SK-N-DZ (cell line): ENCODE data around the gene PLEKHN1.
"Not testable (repeated sequence)": the region's sequence is repeated elsewhere in the genome, so short reads cannot be mapped to it uniquely, and the experiment has no call there.

Experiments used
- DNase-seq: peaks from one replicate; pipeline ENCODE4 v3.0.0-alpha.2; 2015; ENCODE audit warnings: low spot score

PLEKHN1 gene

GRCh38 chr1:974293-974640 lies 8.0 kb downstream of the PLEKHN1 start:
- no peak for DNase-seq

GRCh38 chr1:974687-975328 lies 8.5 kb downstream of the PLEKHN1 start:
- no peak for DNase-seq

DNA sequence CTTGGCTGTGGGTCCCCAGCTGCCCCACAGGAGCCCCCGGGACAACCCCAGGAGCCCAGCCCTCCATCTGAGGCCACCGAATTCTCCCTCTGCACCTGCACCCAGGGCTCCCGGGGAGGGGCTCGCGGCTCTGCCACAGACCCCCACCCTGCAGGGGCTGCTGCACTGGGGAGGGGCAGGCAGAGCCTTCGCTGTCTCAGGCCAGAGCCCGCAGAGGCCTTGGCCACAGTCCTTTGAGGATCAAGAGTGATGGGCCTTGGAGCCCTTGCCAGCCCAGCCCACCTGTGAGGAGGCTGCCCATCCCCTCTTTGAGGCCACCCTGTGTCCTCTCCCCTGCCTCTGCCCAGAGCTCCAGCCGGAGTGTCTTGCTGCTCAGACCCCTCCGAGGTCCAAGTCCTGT lies 9.1 kb downstream of the PLEKHN1 start:
- DNase-seq, result no peak

DNA sequence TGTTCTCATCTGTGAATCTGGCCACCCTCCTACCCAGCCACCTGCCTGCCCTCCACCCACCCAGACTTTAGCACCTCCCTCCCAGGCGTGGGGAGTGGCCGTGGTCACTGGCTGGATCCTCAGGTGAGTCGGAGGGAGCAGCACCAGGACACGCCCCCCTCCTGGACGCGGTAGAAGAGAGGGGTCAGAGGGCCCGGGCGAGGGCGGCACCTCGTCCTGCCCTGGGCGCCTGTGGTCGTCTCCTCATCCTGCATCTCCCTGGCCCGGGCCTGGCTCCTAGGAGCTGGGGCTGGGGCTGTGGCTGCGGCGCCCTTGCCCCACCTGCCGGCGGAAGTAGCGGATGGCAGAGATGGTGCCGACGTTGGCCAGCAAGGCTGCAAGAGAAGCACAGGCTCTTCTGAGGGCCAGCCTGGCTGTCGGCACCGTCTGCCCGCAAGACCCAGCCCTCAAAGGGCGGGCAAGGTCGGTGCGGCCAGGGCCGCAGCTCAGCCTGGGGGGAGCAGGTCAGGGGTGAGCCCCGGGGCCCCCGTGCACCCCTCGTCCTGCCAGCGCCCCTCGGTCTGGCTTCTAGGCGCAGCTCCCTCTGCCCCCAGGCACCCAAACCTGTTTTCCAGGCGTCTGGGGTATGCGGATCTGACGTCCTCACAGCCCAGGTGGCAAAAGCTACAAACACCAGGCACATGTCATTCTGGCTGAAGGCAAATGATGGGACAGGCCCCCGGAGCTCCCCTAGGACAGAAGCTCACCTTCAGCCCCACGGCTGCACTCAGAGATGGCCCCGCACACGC lies 9.8 kb downstream of the PLEKHN1 start:
- peak; percentile 70 for DNase-seq

- DNase-seq, result not testable (repeated sequence)
Measured at GRCh38 chr1:976791-977190, 10.5 kb downstream of the PLEKHN1 start.

- DNase-seq, result no peak
Measured at GRCh38 chr1:978069-978834, 12.0 kb downstream of the PLEKHN1 start.

- no peak for DNase-seq
Measured at GRCh38 chr1:978835-979743, 12.8 kb downstream of the PLEKHN1 start.

- DNase-seq, result no peak
Measured at GRCh38 chr1:979744-980072, 13.4 kb downstream of the PLEKHN1 start.

- no peak for DNase-seq
Measured at GRCh38 chr1:980137-980571, 13.9 kb downstream of the PLEKHN1 start.

GRCh38 chr1:980602-981395 lies 14.5 kb downstream of the PLEKHN1 start:
- DNase-seq, result no peak

- DNase-seq, result no peak
Measured at GRCh38 chr1:981491-981954, 15.2 kb downstream of the PLEKHN1 start.

DNA sequence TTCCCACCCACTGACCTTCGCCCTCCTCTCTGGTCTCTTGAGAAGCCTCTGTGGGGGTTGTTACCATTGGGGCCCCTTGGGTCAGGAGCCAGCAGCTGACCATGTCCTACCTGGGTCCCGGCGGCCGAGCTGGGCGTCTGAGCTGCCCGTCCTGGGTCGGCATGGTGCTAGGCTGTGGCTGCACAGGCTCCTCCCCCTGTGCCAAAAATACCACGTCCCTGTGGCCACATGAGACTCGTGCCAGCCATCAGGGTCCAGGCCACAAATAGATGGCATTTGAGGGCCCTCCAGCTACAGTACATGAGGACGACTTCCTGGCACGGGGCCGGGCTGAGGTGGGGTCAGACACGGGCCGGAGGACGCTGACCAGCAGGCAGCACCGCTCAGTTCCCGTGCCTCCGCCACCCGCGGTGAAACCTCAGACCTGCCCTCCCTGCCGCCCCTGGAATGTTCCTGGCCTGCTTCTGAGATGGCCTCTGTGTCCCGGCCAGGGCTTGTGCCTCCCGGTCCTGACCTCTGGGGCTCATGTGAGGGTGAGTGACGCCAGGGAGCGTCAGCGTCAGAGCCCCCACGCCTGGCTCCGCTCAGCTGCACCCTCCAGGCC lies 15.8 kb downstream of the PLEKHN1 start, which contains the start of gene PERM1:
TSS of gene PERM1 (minus strand) at position 139 of the 604 bp plus-strand sequence. CDS start 1,064 bp downstream, outside the sequence.
- no peak for DNase-seq

GRCh38 chr1:982765-983436 lies 16.6 kb downstream of the PLEKHN1 start:
- no peak for DNase-seq

DNA sequence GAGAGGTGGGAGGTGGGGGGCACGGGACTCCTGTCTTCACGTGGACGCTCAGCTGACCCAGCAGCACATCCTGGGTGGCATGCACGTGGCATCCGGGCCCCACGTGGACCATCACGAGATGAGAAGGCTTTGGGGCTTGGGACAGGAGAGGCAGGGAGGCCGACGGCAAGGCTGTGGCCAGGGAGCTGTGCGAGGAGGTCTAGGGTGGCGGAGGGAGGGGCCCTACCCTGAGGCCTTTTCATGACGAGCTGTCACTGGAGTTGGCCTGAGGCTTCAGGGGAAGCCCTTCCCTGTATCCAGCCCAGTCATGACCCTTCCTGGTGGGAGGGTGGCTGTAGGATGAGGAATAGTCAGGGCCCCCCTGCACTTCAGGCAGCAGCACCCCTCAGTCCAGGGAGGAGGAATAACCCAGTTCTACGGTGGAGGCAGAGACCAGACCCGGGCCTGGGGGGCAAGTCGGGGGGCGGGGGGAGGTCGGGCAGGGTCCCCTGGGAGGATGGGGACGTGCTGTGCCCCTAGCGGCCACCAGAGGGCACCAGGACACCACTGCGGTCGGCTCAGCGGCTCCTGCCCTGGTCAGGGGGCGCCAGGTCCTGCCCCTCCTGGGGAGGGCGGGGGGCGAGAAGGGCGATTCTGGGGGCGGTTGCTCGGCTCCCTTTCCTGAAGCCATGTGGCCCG lies 17.7 kb downstream of the PLEKHN1 start:
- DNase-seq, result no peak

- DNase-seq, result no peak
Measured at GRCh38 chr1:984476-984814, 18.2 kb downstream of the PLEKHN1 start.

DNA sequence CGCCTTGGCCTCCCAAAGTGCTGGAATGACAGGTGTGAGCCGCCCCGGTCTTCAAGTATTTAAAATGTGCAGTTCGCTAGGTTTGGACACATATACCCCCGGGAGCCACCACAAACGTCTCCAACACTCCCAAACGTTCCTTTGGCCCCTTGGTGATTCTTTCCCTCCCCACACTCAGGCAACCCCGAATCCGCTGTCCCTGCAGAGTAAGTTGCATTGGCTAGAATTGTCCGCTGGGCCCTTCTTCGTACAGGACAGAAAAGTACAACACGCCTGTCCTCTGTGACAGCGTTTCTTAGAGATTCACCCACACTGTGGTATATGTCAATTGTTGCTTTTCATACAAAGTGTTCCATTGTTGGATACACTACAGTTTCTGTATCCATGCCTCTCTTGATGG lies 18.8 kb downstream of the PLEKHN1 start:
- no peak for DNase-seq

- not testable (repeated sequence) for DNase-seq
Measured at GRCh38 chr1:988061-988460, 21.8 kb downstream of the PLEKHN1 start.

GRCh38 chr1:991275-991674 lies 25.0 kb downstream of the PLEKHN1 start:
- DNase-seq, result not testable (repeated sequence)

DNA sequence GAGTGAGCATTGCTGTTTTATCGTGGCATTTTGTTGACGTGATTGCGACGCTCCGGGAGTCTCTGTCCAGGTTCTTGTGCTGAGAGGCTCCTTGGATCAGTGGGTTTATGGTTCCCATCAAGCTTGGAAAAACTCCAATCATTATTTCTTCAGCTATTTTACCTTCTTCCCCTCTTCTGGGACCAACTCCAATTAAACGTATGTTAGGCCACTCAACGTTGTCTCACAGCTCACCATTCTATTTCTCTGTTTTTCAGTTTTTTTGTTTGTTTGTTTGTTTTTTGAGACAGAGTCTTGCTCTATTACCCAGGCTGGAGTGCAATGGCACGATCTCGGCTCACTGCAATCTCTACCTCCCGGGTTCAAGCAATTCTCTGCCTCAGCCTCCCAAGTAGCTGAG lies 25.6 kb downstream of the PLEKHN1 start:
- DNase-seq, result no peak
